BLaER1 treated with 17β-estradiol and CSF1 and Interleukin-3, amounts not matched to agents 10 nM and 100 nM (cell line): ENCODE data around the gene AGO4.
"Not testable (repeated sequence)": the region's sequence is repeated elsewhere in the genome, so short reads cannot be mapped to it uniquely, and the experiment has no call there.

Experiments
- H3K27ac ChIP-seq, 11 experiments: shearing (Covaris generic); formaldehyde crosslinking; 2 replicates each; pipeline ENCODE4 v1.8.1; 2022
- H3K27me3 ChIP-seq, 11 experiments: shearing (Covaris generic); formaldehyde crosslinking; 2 replicates each; pipeline ENCODE4 v1.8.1; 2022
- H3K36me3 ChIP-seq, 11 experiments: shearing (Covaris generic); formaldehyde crosslinking; 2 replicates each; pipeline ENCODE4 v1.8.1; 2022
- H3K4me1 ChIP-seq, 10 experiments: shearing (Covaris generic); formaldehyde crosslinking; 2 replicates each; pipeline ENCODE4 v1.8.1; 2022
- H3K4me2 ChIP-seq, 11 experiments: shearing (Covaris generic); formaldehyde crosslinking; 2 replicates each; pipeline ENCODE4 v1.8.1; 2022
- H3K4me3 ChIP-seq, 10 experiments: shearing (Covaris generic); formaldehyde crosslinking; 2 replicates each; pipeline ENCODE4 v1.8.1; 2022
- H3K9ac ChIP-seq, 11 experiments: shearing (Covaris generic); formaldehyde crosslinking; 2 replicates each; pipeline ENCODE4 v1.8.1; 2022
- H3K9me3 ChIP-seq, 11 experiments: shearing (Covaris generic); formaldehyde crosslinking; replicated peaks in 1 of 11; 2 replicates each; pipeline ENCODE4 v1.8.1; 2022
- H4K20me1 ChIP-seq, 11 experiments: shearing (Covaris generic); formaldehyde crosslinking; 2 replicates each; pipeline ENCODE4 v1.8.1; 2022
- Cebpa-rat ChIP-seq, 11 experiments: shearing (Covaris generic); IDR thresholded peaks; 2 replicates each; pipeline ENCODE4 v1.8.1; 2022

AGO4 gene

GRCh38 chr1:35807614-35808449 is at the start of gene AGO4:
TSS of gene AGO4 (plus strand) at chr1:35808016. CDS start at chr1:35808417, 401 bp downstream.
- Histone ChIP-seq H3K36me3 (peaks cover 0 to 5% (median 0%) of the 10 kb centered on the region in 11 experiments; a peak in 5 of 22 replicates), H3K4me2 (peak within 1 kb of the TSS; percentile 83 to 99 (median 90)), H3K9me3 (no peaks in the 10 kb centered on the region), H3K27me3 (no peaks in the 10 kb centered on the region), H3K27ac (peak within 1 kb of the TSS; percentile 92 to 100 (median 98)), H3K4me3 (peak within 1 kb of the TSS; percentile 81 to 99 (median 97)), H3K4me1 (peaks cover 53 to 84% (median 72%) of the 10 kb centered on the region in 10 experiments), H3K9ac (peak within 1 kb of the TSS; percentile 97 to 100 (median 99)), H4K20me1 (peaks cover 0 to 21% (median 0%) of the 10 kb centered on the region in 11 experiments; a peak in 5 of 22 replicates)
- no peak for TF ChIP-seq Cebpa-rat (IDR thresholded peaks at IDR 0.05)

- no peak for TF ChIP-seq Cebpa-rat (IDR thresholded peaks at IDR 0.05)
- H3K36me3 ChIP-seq, result peaks cover 9 to 90% (median 77%) of the 10 kb centered on the region in 11 experiments; a peak in 21 of 22 replicates
- no peak overlapping the region for H3K9ac ChIP-seq
Measured at GRCh38 chr1:35762141-35762540, 45.7 kb upstream of the AGO4 start.

DNA sequence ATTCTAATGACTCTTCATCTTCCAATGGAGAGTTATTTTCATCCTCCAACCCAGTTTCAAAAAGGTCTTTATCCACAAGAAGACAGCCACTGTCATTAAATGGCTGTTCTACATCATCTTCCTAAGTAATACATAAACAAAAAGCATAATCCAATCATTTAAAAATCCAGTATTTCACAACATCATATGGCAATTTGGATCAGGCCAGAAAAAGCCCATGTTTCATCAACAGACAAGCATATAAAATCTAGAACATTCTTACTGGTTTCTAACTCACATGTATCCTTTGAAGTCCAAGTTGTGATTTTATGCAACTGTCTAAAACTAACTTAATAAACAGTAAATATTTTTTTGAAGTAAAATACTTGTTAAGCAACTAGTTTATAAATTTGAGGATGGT is 44.6 kb upstream of the AGO4 start:
- peaks cover 9 to 87% (median 67%) of the 10 kb centered on the region in 11 experiments; a peak in 21 of 22 replicates for H3K36me3 ChIP-seq
- H3K9ac ChIP-seq, result no peak overlapping the region
- peaks cover 0 to 16% (median 0%) of the 10 kb centered on the region in 11 experiments; a peak in 9 of 22 replicates for H4K20me1 ChIP-seq
- no peak for TF ChIP-seq Cebpa-rat (IDR thresholded peaks at IDR 0.05)
- H3K4me2 ChIP-seq, result no peak overlapping the region; a peak in 1 of 22 replicates
- H3K27ac ChIP-seq, result no peak overlapping the region
- H3K4me1 ChIP-seq, result peaks cover 6 to 27% (median 12%) of the 10 kb centered on the region in 10 experiments
- H3K9me3 ChIP-seq, result no peaks in the 10 kb centered on the region
- no peaks in the 10 kb centered on the region for H3K27me3 ChIP-seq
- no peak overlapping the region for H3K4me3 ChIP-seq

More at GRCh38 chr1:35762141-35762540, 45.7 kb upstream of the AGO4 start:
- H3K4me1 ChIP-seq, result peaks cover 0 to 20% (median 3%) of the 10 kb centered on the region in 10 experiments; a peak in 10 of 20 replicates
- H3K9me3 ChIP-seq, result no peaks in the 10 kb centered on the region
- H3K4me2 ChIP-seq, result peak overlapping the region in 4 of 11 experiments; percentile 13 to 61 (median 34); a peak in 4 of 22 replicates
- no peaks in the 10 kb centered on the region for H3K27me3 ChIP-seq
- no peak overlapping the region for H3K27ac ChIP-seq
- no peak overlapping the region for H3K4me3 ChIP-seq
- H4K20me1 ChIP-seq, result peaks cover 0 to 12% (median 0%) of the 10 kb centered on the region in 11 experiments; a peak in 8 of 22 replicates

DNA sequence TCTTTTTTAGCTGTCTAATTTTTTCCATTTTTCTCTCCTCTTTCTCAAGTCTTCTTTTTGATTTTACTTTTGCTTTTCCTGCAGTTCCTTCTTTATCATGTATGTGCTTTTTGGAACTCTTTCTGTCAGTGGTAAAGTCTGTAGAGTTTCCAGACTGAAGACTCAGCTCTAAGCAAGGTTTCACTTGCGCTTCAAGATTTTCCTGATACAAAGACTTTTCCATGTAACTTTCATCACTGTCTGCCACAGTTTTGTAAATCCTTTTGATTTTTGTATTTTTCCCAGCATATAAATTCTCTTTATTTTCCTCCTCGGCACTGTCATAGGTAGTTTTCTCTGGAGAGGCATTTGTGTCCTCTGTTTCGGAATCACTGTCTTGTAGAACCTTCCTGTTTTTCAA is 43.5 kb upstream of the AGO4 start:
- H3K9me3 ChIP-seq, result no peaks in the 10 kb centered on the region
- H3K9ac ChIP-seq, result no peak overlapping the region
- no peaks in the 10 kb centered on the region for H3K27me3 ChIP-seq
- no peak overlapping the region for H3K27ac ChIP-seq
- H4K20me1 ChIP-seq, result peaks cover 0 to 17% (median 0%) of the 10 kb centered on the region in 11 experiments; a peak in 8 of 22 replicates
- H3K36me3 ChIP-seq, result peaks cover 9 to 77% (median 56%) of the 10 kb centered on the region in 11 experiments; a peak in 21 of 22 replicates
- peaks cover 12 to 33% (median 18%) of the 10 kb centered on the region in 10 experiments for H3K4me1 ChIP-seq
- TF ChIP-seq Cebpa-rat (IDR thresholded peaks at IDR 0.05), result no peak
- no peak overlapping the region for H3K4me2 ChIP-seq
- H3K4me3 ChIP-seq, result no peak overlapping the region

GRCh38 chr1:35768350-35769187 is 39.2 kb upstream of the AGO4 start:
- Histone ChIP-seq H3K9ac (peak overlapping the region; percentile 80 to 97 (median 93)), H3K4me1 (peaks cover 9 to 23% (median 15%) of the 10 kb centered on the region in 10 experiments), H3K36me3 (peaks cover 0 to 34% (median 16%) of the 10 kb centered on the region in 11 experiments; a peak in 14 of 22 replicates), H4K20me1 (peaks cover 0 to 17% (median 0%) of the 10 kb centered on the region in 11 experiments; a peak in 7 of 22 replicates), H3K27ac (peak overlapping the region; percentile 53 to 96 (median 90); a peak in 21 of 22 replicates), H3K9me3 (no peaks in the 10 kb centered on the region), H3K27me3 (no peaks in the 10 kb centered on the region), H3K4me3 (peak overlapping the region; percentile 80 to 96 (median 90)), H3K4me2 (peak overlapping the region; percentile 77 to 91 (median 87))
- TF ChIP-seq Cebpa-rat (IDR thresholded peaks at IDR 0.05), result no peak

DNA sequence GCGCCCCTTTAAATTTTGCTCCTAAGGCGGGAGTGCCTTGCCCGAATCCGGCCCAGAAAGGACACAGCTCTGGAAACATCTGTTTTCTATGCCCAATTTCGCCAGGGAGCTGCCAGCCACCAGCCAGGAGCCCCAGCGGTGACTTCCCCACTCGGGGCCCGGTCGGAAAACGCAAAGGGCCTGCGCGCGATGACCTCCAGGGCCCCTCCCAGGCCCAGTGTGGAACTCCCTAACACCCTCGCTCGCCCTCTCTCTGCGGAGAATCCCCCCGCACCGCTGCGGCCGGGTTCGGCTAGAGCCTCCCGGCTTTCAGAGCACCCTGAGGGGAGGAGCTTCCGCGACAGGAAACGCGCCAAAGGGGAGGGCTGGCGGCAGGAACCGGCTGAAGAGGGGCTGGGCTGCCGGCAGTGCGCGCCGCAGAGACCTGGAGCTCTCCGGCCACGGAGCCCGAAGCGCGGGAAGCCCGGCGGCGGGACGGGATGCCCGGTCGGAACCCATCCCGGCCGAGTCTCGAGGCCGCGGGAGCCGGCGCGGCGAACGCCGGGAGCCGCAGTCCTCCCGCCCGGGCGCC is 38.5 kb upstream of the AGO4 start:
- TF ChIP-seq Cebpa-rat (IDR thresholded peaks at IDR 0.05), result no peak
- Histone ChIP-seq H3K9me3 (no peaks in the 10 kb centered on the region), H3K4me1 (peaks cover 9 to 23% (median 16%) of the 10 kb centered on the region in 10 experiments), H3K27me3 (no peaks in the 10 kb centered on the region), H3K4me2 (peak overlapping the region; percentile 77 to 91 (median 87)), H3K9ac (peak overlapping the region; percentile 80 to 97 (median 93)), H3K36me3 (peaks cover 0 to 27% (median 10%) of the 10 kb centered on the region in 11 experiments; a peak in 12 of 22 replicates), H3K4me3 (peak overlapping the region; percentile 80 to 96 (median 90)), H4K20me1 (peaks cover 0 to 17% (median 0%) of the 10 kb centered on the region in 11 experiments; a peak in 7 of 22 replicates), H3K27ac (peak overlapping the region; percentile 53 to 96 (median 90); a peak in 21 of 22 replicates)

DNA sequence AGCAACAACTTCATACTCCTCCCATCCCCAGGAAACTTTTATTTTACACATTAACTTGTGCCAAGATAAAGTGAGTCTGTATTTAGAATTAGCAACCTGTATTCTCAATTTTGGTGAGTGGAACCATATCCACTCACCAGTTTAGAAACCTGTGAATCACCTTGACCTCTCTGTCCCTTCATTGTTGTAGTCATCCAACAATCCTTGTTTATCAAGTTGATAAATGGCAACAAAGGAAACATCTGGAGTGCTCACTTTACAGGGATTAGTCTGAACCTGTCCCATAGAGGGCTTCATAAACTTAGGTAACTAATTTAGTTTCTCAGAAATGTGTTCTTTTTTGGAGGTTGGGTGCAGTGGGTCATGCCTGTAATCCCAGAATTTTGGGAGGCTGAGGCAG is 34.1 kb upstream of the AGO4 start:
- no peak overlapping the region for H3K4me2 ChIP-seq
- H3K36me3 ChIP-seq, result no peaks in the 10 kb centered on the region
- peaks cover under 1 to 14% (median 6%) of the 10 kb centered on the region in 10 experiments; a peak in 16 of 20 replicates for H3K4me1 ChIP-seq
- H3K9me3 ChIP-seq, result no peaks in the 10 kb centered on the region
- H4K20me1 ChIP-seq, result no peaks in the 10 kb centered on the region
- no peak overlapping the region for H3K4me3 ChIP-seq
- no peak for TF ChIP-seq Cebpa-rat (IDR thresholded peaks at IDR 0.05)
- H3K9ac ChIP-seq, result no peak overlapping the region
- no peak overlapping the region for H3K27ac ChIP-seq
- H3K27me3 ChIP-seq, result no peaks in the 10 kb centered on the region

DNA sequence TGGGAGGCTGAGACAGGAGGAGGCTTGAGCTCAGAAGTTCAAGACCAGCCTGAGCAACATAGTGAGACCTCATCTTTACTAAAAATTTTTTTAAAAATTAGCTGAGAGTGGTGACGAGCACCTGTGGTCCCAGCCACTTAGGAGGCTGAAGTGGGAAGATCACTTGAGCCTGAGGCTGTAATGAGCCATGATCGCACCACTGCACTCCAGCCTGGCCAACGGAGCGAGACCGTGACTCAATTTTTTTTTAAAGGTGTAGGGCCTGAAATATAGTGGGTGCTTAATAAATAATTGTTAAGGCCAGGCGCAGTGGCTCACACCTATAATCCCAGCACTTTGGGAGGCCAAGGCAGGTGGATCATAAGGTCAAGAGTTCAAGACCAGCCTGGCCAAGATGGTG is 31.6 kb upstream of the AGO4 start:
- not testable (repeated sequence) for H3K9me3 ChIP-seq, H3K36me3 ChIP-seq, H3K27me3 ChIP-seq, H3K9ac ChIP-seq, H3K27ac ChIP-seq, H3K4me3 ChIP-seq, H3K4me2 ChIP-seq, H4K20me1 ChIP-seq, H3K4me1 ChIP-seq
